HCT116 (cell line): ENCODE data around the gene SHISAL1. TPM values are rescaled to one million over a fixed set of nuclear protein-coding genes. Genes with fewer than 3 reads are reported as not detected.

Experiments used
- ATAC-seq: fragments of 200-7000 bp; cut with Tn5 transposase; 2 replicates; pipeline ENCODE4 v1.9.1; 2020; ENCODE audit warnings: mild to moderate bottlenecking, moderate library complexity
- BruUV-seq: library from RNA; stranded (reverse); fragments of 400-500 nt; replicated peaks from 2 replicates; lab custom pipeline; 2021; lab: Mats Ljungman, UMichigan
- CTCF ChIA-PET: fragments of 300-600 bp; sonication (Branson Sonifier 250); formaldehyde crosslinking; loops from one replicate; lab custom pipeline; 2021; ENCODE audit warnings: antibody characterized with exemption; lab: Charles Lee
- POLR2A ChIA-PET: fragments of 300-600, 350-600 bp; sonication (Branson Sonifier 250); formaldehyde crosslinking; loops from one replicate; lab custom pipeline; 2021; ENCODE audit warnings: antibody characterized with exemption; lab: Charles Lee
- RAD21 ChIA-PET, 2 experiments: fragments of 300-600 bp; sonication (Branson Sonifier 250); formaldehyde crosslinking; loops; one replicate each; lab custom pipeline; 2023; ENCODE audit warnings: low total read pairs in 2 of 2; ENCODE audit not compliant: uncharacterized antibody in 2 of 2, unreplicated experiment in 2 of 2, low non-redundant PET in 1 of 2; lab: Charles Lee
- DNase-seq: peaks from one replicate; pipeline ENCODE4 v3.0.0-alpha.2; 2010; ENCODE audit warnings: low read depth, low spot score
- H2AFZ ChIP-seq: fragments of 200-600 bp; shearing (Covaris generic), sonication (generic); 2 replicates; pipeline ENCODE4 v1.6.1; 2017; ENCODE audit warnings: low read depth, mixed run types, mixed read lengths, antibody characterized with exemption, low read length; ENCODE audit not compliant: poor library complexity, severe bottlenecking
- H3K27ac ChIP-seq: 2 replicates; pipeline ENCODE4 v1.5.1; 2012; ENCODE audit warnings: low read depth, low read length
- H3K27me3 ChIP-seq: fragments of 200-600 bp; sonication (generic); 2 replicates; pipeline ENCODE4 v1.6.1; 2016; ENCODE audit warnings: mixed run types, low read length, mixed read lengths; ENCODE audit not compliant: insufficient read depth
- H3K36me3 ChIP-seq, 2 experiments: fragments of 200-500 bp in 1 of 2; fragments of 200-600 bp in 1 of 2; sonication (Bioruptor generic) in 1 of 2; sonication (generic) in 1 of 2; 2 replicates each; pipeline versions ENCODE4 v1.5.1 to v1.6.1; 2014 to 2016; ENCODE audit warnings: low read length in 2 of 2, inconsistent platforms in 1 of 2, mixed read lengths in 1 of 2, mixed run types in 1 of 2; ENCODE audit not compliant: insufficient read depth in 2 of 2, control insufficient read depth in 1 of 2
- H3K4me1 ChIP-seq, 2 experiments: fragments of 200-600 bp in 1 of 2; sonication (generic) in 1 of 2; 2 replicates each; pipeline versions ENCODE4 v1.5.1 to v1.6.1; 2012 to 2017; ENCODE audit warnings: low read length in 2 of 2, inconsistent platforms in 1 of 2, mild to moderate bottlenecking in 1 of 2, mixed read lengths in 1 of 2, mixed run types in 1 of 2, moderate library complexity in 1 of 2; ENCODE audit not compliant: insufficient read depth in 2 of 2, control insufficient read depth in 1 of 2
- H3K4me2 ChIP-seq: fragments of 200-600 bp; sonication (generic); 2 replicates; pipeline ENCODE4 v1.6.1; 2017; ENCODE audit warnings: mixed run types, low read length, mixed read lengths
- H3K4me3 ChIP-seq, 2 experiments: fragments of 200-600 bp in 1 of 2; sonication (generic) in 1 of 2; replicated peaks in 1 of 2; 2 replicates each; pipeline ENCODE4 v1.5.1; 2011 to 2016; ENCODE audit warnings: low read length in 2 of 2, control low read depth in 1 of 2, low read depth in 1 of 2, mild to moderate bottlenecking in 1 of 2, mixed read lengths in 1 of 2, mixed run types in 1 of 2
- H3K79me2 ChIP-seq: fragments of 200-600 bp; sonication (generic); 2 replicates; pipeline ENCODE4 v1.6.1; 2017; ENCODE audit warnings: mild to moderate bottlenecking, mixed run types, low read length, moderate library complexity, mixed read lengths; ENCODE audit not compliant: insufficient read depth
- H3K9ac ChIP-seq: fragments of 200-600 bp; sonication (generic); 2 replicates; pipeline ENCODE4 v1.6.1; 2016; ENCODE audit warnings: low read length, mixed read lengths
- H3K9me2 ChIP-seq: fragments of 200-600 bp; sonication (generic), shearing (Covaris generic); 2 replicates; pipeline ENCODE4 v1.6.1; 2017; ENCODE audit warnings: mixed run types, mild to moderate bottlenecking, moderate library complexity; ENCODE audit not compliant: insufficient read depth
- H3K9me3 ChIP-seq, 2 experiments: fragments of 200-500 bp in 1 of 2; fragments of 200-600 bp in 1 of 2; sonication (Bioruptor generic) in 1 of 2; sonication (generic) in 1 of 2; 2 replicates each; pipeline ENCODE4 v1.6.1; 2014 to 2017; ENCODE audit warnings: low read length in 2 of 2, mixed read lengths in 2 of 2, inconsistent platforms in 1 of 2, low read depth in 1 of 2, mild to moderate bottlenecking in 1 of 2, mixed run types in 1 of 2, moderate library complexity in 1 of 2; ENCODE audit not compliant: control insufficient read depth in 1 of 2, insufficient read depth in 1 of 2
- H4K20me1 ChIP-seq: fragments of 200-600 bp; sonication (generic), shearing (Covaris generic); 2 replicates; pipeline ENCODE4 v1.6.1; 2017; ENCODE audit warnings: mixed run types, mild to moderate bottlenecking, moderate library complexity; ENCODE audit not compliant: insufficient read depth
- CBX3 ChIP-seq: IDR thresholded peaks from 2 replicates; pipeline ENCODE4 v1.6.1; 2012; ENCODE audit warnings: low read depth
- CEBPB ChIP-seq: IDR thresholded peaks from 2 replicates; pipeline ENCODE4 v1.6.1; 2012; ENCODE audit warnings: low read depth
- CTCF ChIP-seq, 3 experiments: fragments of 200-600 bp in 1 of 3; sonication (generic) in 1 of 3; IDR thresholded peaks in 2 of 3; conservative IDR thresholded peaks in 1 of 3; 2 replicates each; pipeline ENCODE4 v1.5.1; 2012 to 2017; ENCODE audit warnings: low read depth in 2 of 3, low read length in 2 of 3, antibody characterized with exemption in 1 of 3, borderline replicate concordance in 1 of 3, control low read depth in 1 of 3, mild to moderate bottlenecking in 1 of 3, mixed read lengths in 1 of 3, mixed run types in 1 of 3, moderate library complexity in 1 of 3; ENCODE audit not compliant: insufficient read depth in 1 of 3
- EGR1 ChIP-seq: IDR thresholded peaks from 2 replicates; pipeline ENCODE4 v1.6.1; 2012; ENCODE audit warnings: low read depth
- ELF1 ChIP-seq: IDR thresholded peaks from 2 replicates; pipeline ENCODE4 v1.6.1; 2012; ENCODE audit warnings: low read depth, borderline replicate concordance
- EZH2 ChIP-seq: fragments of 200-600 bp; sonication (generic); IDR thresholded peaks from 2 replicates; pipeline ENCODE4 v1.6.1; 2017; ENCODE audit warnings: antibody characterized with exemption, mixed run types
- EZH2phosphoT487 ChIP-seq: fragments of 200-600 bp; IDR thresholded peaks from 2 replicates; pipeline ENCODE4 v1.6.1; 2018; ENCODE audit warnings: antibody characterized with exemption, borderline replicate concordance
- FOSL1 ChIP-seq: IDR thresholded peaks from 2 replicates; pipeline ENCODE4 v1.6.1; 2012; ENCODE audit warnings: low read depth
- MAX ChIP-seq: IDR thresholded peaks from 2 replicates; pipeline ENCODE4 v1.6.1; 2012
- POLR2A ChIP-seq: IDR thresholded peaks from 2 replicates; pipeline ENCODE4 v1.7.0; 2011; ENCODE audit warnings: borderline replicate concordance; ENCODE audit not compliant: insufficient read depth, insufficient read length; ENCODE audit errors: extremely low read depth
- POLR2AphosphoS5 ChIP-seq: IDR thresholded peaks from 2 replicates; pipeline ENCODE4 v1.6.1; 2011; ENCODE audit warnings: mild to moderate bottlenecking, low read depth, low read length, moderate library complexity
- SP1 ChIP-seq: IDR thresholded peaks from 2 replicates; pipeline ENCODE4 v1.6.1; 2012; ENCODE audit warnings: low read depth
- SRF ChIP-seq: IDR thresholded peaks from 2 replicates; pipeline ENCODE4 v1.6.1; 2012; ENCODE audit warnings: low read depth
- TCF7L2 ChIP-seq: IDR thresholded peaks from 2 replicates; pipeline ENCODE4 v1.7.0; 2011; ENCODE audit warnings: borderline replicate concordance, inconsistent platforms; ENCODE audit not compliant: insufficient read depth, insufficient read length; ENCODE audit errors: extremely low read depth
- ZBTB33 ChIP-seq: IDR thresholded peaks from 2 replicates; pipeline ENCODE4 v1.6.1; 2011; ENCODE audit warnings: mild to moderate bottlenecking, low read length, moderate library complexity; ENCODE audit not compliant: insufficient replicate concordance; ENCODE audit errors: extremely low read depth
- ZFX ChIP-seq: fragments of 450-650 bp; IDR thresholded peaks from 2 replicates; pipeline ENCODE4 v1.6.1; 2017
- intact Hi-C: fragments of 100-400 bp; cut with micrococcal nuclease; formaldehyde crosslinking; loops from 2 replicates; pipeline ENCODE4 v1.10.0; 2022
- total RNA-seq: library from RNA; stranded (reverse); gene quantifications from one replicate; pipeline ENCODE4 v1.2.1, GENCODE V29; 2021; ENCODE audit not compliant: unreplicated experiment
- TF ChIP-seq, protein P1 (sequence below): IDR thresholded peaks from 2 replicates; pipeline ENCODE4 v1.6.1; 2012; ENCODE audit warnings: low read depth

SHISAL1 gene
- total RNA-seq, 1 experiment from 2014 or later, result not detected

GRCh38 chr22:44293034-44293433 lies 19.7 kb downstream of the SHISAL1 start:
- Histone ChIP-seq H3K9me3 (no peaks in the 10 kb centered on the region), H3K36me3 (no peaks in the 10 kb centered on the region), H3K79me2 (no peaks in the 10 kb centered on the region), H3K27me3 (no peaks in the 10 kb centered on the region), H3K27ac (no peak overlapping the region), H3K4me2 (no peak overlapping the region), H3K9me2 (no peaks in the 10 kb centered on the region), H3K4me1 (peaks cover 0 to 3% of the 10 kb centered on the region in 2 experiments; a peak in 2 of 4 replicates), H2AFZ (no peak overlapping the region), H3K9ac (no peak overlapping the region), H4K20me1 (no peaks in the 10 kb centered on the region), H3K4me3 (no peak overlapping the region)
- TF ChIP-seq CBX3, result no peak
- no peak for TF ChIP-seq POLR2A
- TF ChIP-seq SP1, result no peak
- TF ChIP-seq ZFX, result no peak
- TF ChIP-seq TCF7L2, result no peak
- no peak for TF ChIP-seq CEBPB
- no peak for TF ChIP-seq POLR2AphosphoS5
- TF ChIP-seq SRF, result no peak
- TF ChIP-seq EGR1, result no peak
- no peak for TF ChIP-seq EZH2phosphoT487
- no peak for TF ChIP-seq MAX
- TF ChIP-seq ELF1, result no peak
- TF ChIP-seq FOSL1, result no peak
- TF ChIP-seq, protein P1, sequence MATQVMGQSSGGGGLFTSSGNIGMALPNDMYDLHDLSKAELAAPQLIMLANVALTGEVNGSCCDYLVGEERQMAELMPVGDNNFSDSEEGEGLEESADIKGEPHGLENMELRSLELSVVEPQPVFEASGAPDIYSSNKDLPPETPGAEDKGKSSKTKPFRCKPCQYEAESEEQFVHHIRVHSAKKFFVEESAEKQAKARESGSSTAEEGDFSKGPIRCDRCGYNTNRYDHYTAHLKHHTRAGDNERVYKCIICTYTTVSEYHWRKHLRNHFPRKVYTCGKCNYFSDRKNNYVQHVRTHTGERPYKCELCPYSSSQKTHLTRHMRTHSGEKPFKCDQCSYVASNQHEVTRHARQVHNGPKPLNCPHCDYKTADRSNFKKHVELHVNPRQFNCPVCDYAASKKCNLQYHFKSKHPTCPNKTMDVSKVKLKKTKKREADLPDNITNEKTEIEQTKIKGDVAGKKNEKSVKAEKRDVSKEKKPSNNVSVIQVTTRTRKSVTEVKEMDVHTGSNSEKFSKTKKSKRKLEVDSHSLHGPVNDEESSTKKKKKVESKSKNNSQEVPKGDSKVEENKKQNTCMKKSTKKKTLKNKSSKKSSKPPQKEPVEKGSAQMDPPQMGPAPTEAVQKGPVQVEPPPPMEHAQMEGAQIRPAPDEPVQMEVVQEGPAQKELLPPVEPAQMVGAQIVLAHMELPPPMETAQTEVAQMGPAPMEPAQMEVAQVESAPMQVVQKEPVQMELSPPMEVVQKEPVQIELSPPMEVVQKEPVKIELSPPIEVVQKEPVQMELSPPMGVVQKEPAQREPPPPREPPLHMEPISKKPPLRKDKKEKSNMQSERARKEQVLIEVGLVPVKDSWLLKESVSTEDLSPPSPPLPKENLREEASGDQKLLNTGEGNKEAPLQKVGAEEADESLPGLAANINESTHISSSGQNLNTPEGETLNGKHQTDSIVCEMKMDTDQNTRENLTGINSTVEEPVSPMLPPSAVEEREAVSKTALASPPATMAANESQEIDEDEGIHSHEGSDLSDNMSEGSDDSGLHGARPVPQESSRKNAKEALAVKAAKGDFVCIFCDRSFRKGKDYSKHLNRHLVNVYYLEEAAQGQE, result no peak
- no peak for TF ChIP-seq ZBTB33
- TF ChIP-seq CTCF (IDR thresholded peaks at IDR 0.05 in 2 of 3, conservative IDR thresholded peaks at IDR 0.05 in 1 of 3; ENCODE audit: borderline replicate concordance in 1 of 3, insufficient read depth in 1 of 3, low read depth in 2 of 3, low read length in 2 of 3), result no peak
- no peak for TF ChIP-seq EZH2
- ChIA-PET POLR2A (no interaction called here), CTCF (no interaction called here), RAD21 (no interaction called here)
- no TSS peak for BruUV-seq
- ATAC-seq (no peak), DNase-seq (no peak)
- intact Hi-C loops, result no loop called here
